Heart left ventricle (tissue), 16 donors: ENCODE data around the gene PRDM13. TPM values are rescaled to one million over a fixed set of nuclear protein-coding genes. Genes with fewer than 3 reads are reported as not detected.
"Not testable (repeated sequence)": the region's sequence is repeated elsewhere in the genome, so short reads cannot be mapped to it uniquely, and the experiment has no call there.

ENCODE experiments used
- ATAC-seq, 4 donors: fragments of 200-7000 bp; cut with Tn5 transposase; one replicate each; pipeline ENCODE4 v1.9.1; 2020 to 2022; ENCODE audit warnings: moderate library complexity in 4 of 4, mild to moderate bottlenecking in 3 of 4, moderate number of reproducible peaks in 1 of 4
- DNase-seq, 5 donors: peaks; one replicate each; pipeline ENCODE4 v3.0.0-alpha.2; 2020
- H3K27ac ChIP-seq, 12 donors: fragments of 200-600 bp; sonication (generic) in 4 of 12; one replicate each; pipeline versions ENCODE4 v1.5.0 to v1.8.0; 2016 to 2022; ENCODE audit warnings: mild to moderate bottlenecking in 2 of 12
- H3K27me3 ChIP-seq, 9 donors: fragments of 200-600 bp; sonication (generic) in 2 of 9; one replicate each; pipeline versions ENCODE4 v1.5.1 to v1.8.0; 2016 to 2022; ENCODE audit warnings: mild to moderate bottlenecking in 3 of 9
- H3K36me3 ChIP-seq, 9 donors: fragments of 200-600 bp; sonication (generic) in 2 of 9; one replicate each; pipeline versions ENCODE4 v1.5.0 to v1.8.0; 2018 to 2022; ENCODE audit warnings: mild to moderate bottlenecking in 2 of 9
- H3K4me1 ChIP-seq, 12 donors: fragments of 200-600 bp; sonication (generic) in 4 of 12; one replicate each; pipeline versions ENCODE4 v1.5.0 to v1.8.0; 2016 to 2022; ENCODE audit warnings: mild to moderate bottlenecking in 3 of 12
- H3K4me3 ChIP-seq, 12 donors: fragments of 200-600 bp; sonication (generic) in 4 of 12; one replicate each; pipeline versions ENCODE4 v1.5.0 to v1.8.0; 2017 to 2022; ENCODE audit warnings: mild to moderate bottlenecking in 9 of 12, moderate library complexity in 4 of 12
- H3K9me3 ChIP-seq, 12 donors: fragments of 200-600 bp; sonication (generic) in 4 of 12; one replicate each; pipeline versions ENCODE4 v1.5.0 to v1.8.0; 2016 to 2022; ENCODE audit warnings: mild to moderate bottlenecking in 1 of 12
- CTCF ChIP-seq, 12 donors: fragments of 200-600 bp; sonication (generic) in 4 of 12; IDR thresholded peaks; one replicate each; pipeline versions ENCODE4 v1.5.0 to v1.8.0; 2018 to 2022; ENCODE audit warnings: antibody characterized with exemption in 12 of 12, mild to moderate bottlenecking in 5 of 12
- POLR2A ChIP-seq, 2 donors: fragments of 450-650 bp; IDR thresholded peaks; one replicate each; pipeline ENCODE4 v1.6.1; 2017; ENCODE audit warnings: antibody characterized with exemption in 2 of 2, mild to moderate bottlenecking in 2 of 2, moderate library complexity in 2 of 2
- WGBS, 4 donors: extraction: QIAGEN DNeasy Blood & Tissue Kit in 2 of 4; methylation state at CpG; one replicate each; pipeline versions ENCODE4 v1.1.5 to v1.1.7; 2013 to 2018; 5-methylcytosine and 5-hydroxymethylcytosine counted together
- intact Hi-C, 10 donors: fragments of 100-400 bp; cut with DNase I; formaldehyde crosslinking; loops; one replicate each; pipeline versions ENCODE4 v1.11.1 to v1.14.2; 2022
- polyA plus RNA-seq, 2 donors: library from polyadenylated mRNA; stranded (reverse); fragments of 200-250 nt; gene quantifications; one replicate each; pipeline ENCODE4 v1.2.3, GENCODE V29; 2013
- total RNA-seq, 9 donors: library from RNA; depleted of rRNA in 2 of 9; stranded (reverse); fragments of >200 nt in 2 of 9; fragmentation: NEBNext Ultra II Directional in 3 of 9; extraction: Animal tissue kit (Norgen Biotek cat#: 25700) in 3 of 9; gene quantifications; one replicate each; pipeline versions ENCODE4 v1.1.0 to v1.2.4, GENCODE V29; 2016 to 2023
- donor health status: ischemic (EF 13 %, LVEDD 7.1; RV severe dilation, severe dysfunction).
- donor health status: healthy with polysubstance abuse.
- donor health status: DM: no; HTN: yes; CAD: no.
- donor health status: DM: no; HTN: no; CAD: no.
- donor health status: ischemic (EF 25% LVEDD 6.9; RV normal size, moderate dysfunction).
- donor health status: ischemic (EF 25% LVEDD 5.7; RV mildly dilated, moderate dysfunction).
- donor health status: healthy.
- donor health status: DM: yes; HTN: yes; CAD: no.
- donor health status: ischemic (EF 35%, LVEDD 5.7; RV mildly dilated, moderate dysfunction).
- donor health status: nonischemic (EF 11% LVEDD 7.7; RV severe dilation, severe dysfunction).
- donor health status: DM: yes; HTN: yes; CAD: no.
- donor health status: PGD.
- donor health status: ischemic (EF 29% LVEDD 5.4; RV normal size, mild dysfunction).
- donor health status: nonischemic (EF 23%, LVEDD 6.1; RV moderate dilation, normal function).

The PRDM13 gene
- total and polyA plus RNA-seq, 11 donors: not detected

- H3K27me3 ChIP-seq: peaks cover 69 to 100% (median 99%) of the 10 kb centered on the region in 9 donors
- peaks cover 8 to 31% (median 15%) of the 10 kb centered on the region in 12 donors for H3K4me1 ChIP-seq
- H3K4me3 ChIP-seq: peak overlapping the region; percentile 12 to 57 (median 46)
- TF ChIP-seq POLR2A (IDR thresholded peaks at IDR 0.05) (no peak), CTCF (IDR thresholded peaks at IDR 0.05) (no peak)
- H3K9me3 ChIP-seq: no peaks in the 10 kb centered on the region
- H3K36me3 ChIP-seq: no peaks in the 10 kb centered on the region
- H3K27ac ChIP-seq: no peak overlapping the region
- intact Hi-C loops: loop anchor here in 1 of 10 donors (10.0 kb wide), 1 partner anchor 150 kb away; no protein-coding TSS in a partner anchor
- WGBS, 4 donors: 3 to 7% (median 4%) methylated on average over 34 to 55 of the region's 55 CpGs
- DNase-seq (peak in 1 of 5 donors; percentile 60), ATAC-seq (no peak)
Measured at GRCh38 chr6:99614430-99615186, 8.0 kb downstream of the PRDM13 start.

- 28 to 62% (median 53%) methylated on average over 2 of the region's 2 CpGs for WGBS, 4 donors
- ATAC-seq (no peak), DNase-seq (no peak)
- Histone ChIP-seq H3K4me1 (peaks cover 8 to 31% (median 15%) of the 10 kb centered on the region in 12 donors), H3K27ac (no peak overlapping the region), H3K4me3 (no peak overlapping the region), H3K9me3 (no peaks in the 10 kb centered on the region), H3K36me3 (no peaks in the 10 kb centered on the region), H3K27me3 (peaks cover 59 to 100% (median 98%) of the 10 kb centered on the region in 9 donors)
- TF ChIP-seq POLR2A (IDR thresholded peaks at IDR 0.05) (no peak), CTCF (IDR thresholded peaks at IDR 0.05) (no peak)
- intact Hi-C loops: loop anchor here in 1 of 10 donors (10.0 kb wide), 1 partner anchor 152 kb away; no protein-coding TSS in a partner anchor
Measured at GRCh38 chr6:99617131-99617530, 10.5 kb downstream of the PRDM13 start.

GRCh38 chr6:99618649-99619408 is 12.2 kb downstream of the PRDM13 start:
- H3K36me3 ChIP-seq: no peaks in the 10 kb centered on the region
- H3K4me1 ChIP-seq: peaks cover 7 to 19% (median 8%) of the 10 kb centered on the region in 12 donors
- intact Hi-C loops: loop anchor here in 1 of 10 donors (10.0 kb wide), 1 partner anchor 154 kb away; no protein-coding TSS in a partner anchor
- H3K27ac ChIP-seq: no peak overlapping the region
- H3K9me3 ChIP-seq: no peaks in the 10 kb centered on the region
- 3 to 8% (median 6%) methylated on average over 45 to 65 of the region's 65 CpGs for WGBS, 4 donors
- DNase-seq: no peak
- H3K27me3 ChIP-seq: peaks cover 42 to 100% (median 82%) of the 10 kb centered on the region in 9 donors
- no peak for TF ChIP-seq CTCF (IDR thresholded peaks at IDR 0.05)
- TF ChIP-seq POLR2A (IDR thresholded peaks at IDR 0.05): no peak
- ATAC-seq: no peak
- H3K4me3 ChIP-seq: no peak overlapping the region

GRCh38 chr6:99619409-99619762 is 12.8 kb downstream of the PRDM13 start:
- intact Hi-C loops: loop anchor here in 1 of 10 donors (10.0 kb wide), 1 partner anchor 155 kb away; no protein-coding TSS in a partner anchor
- no peaks in the 10 kb centered on the region for H3K9me3 ChIP-seq
- ATAC-seq: no peak
- WGBS, 4 donors: 16 to 22% (median 21%) methylated on average over 5 of the region's 5 CpGs
- no peak overlapping the region for H3K27ac ChIP-seq
- H3K4me1 ChIP-seq: peaks cover 1 to 13% (median 3%) of the 10 kb centered on the region in 12 donors
- peaks cover 36 to 100% (median 82%) of the 10 kb centered on the region in 9 donors for H3K27me3 ChIP-seq
- no peaks in the 10 kb centered on the region for H3K36me3 ChIP-seq
- H3K4me3 ChIP-seq: no peak overlapping the region
- DNase-seq: no peak
- TF ChIP-seq POLR2A (IDR thresholded peaks at IDR 0.05) (no peak), CTCF (IDR thresholded peaks at IDR 0.05) (no peak)

GRCh38 chr6:99622044-99622443 is 15.4 kb downstream of the PRDM13 start:
- 82 to 90% (median 84%) methylated on average over 2 of the region's 2 CpGs for WGBS, 4 donors
- H3K27ac ChIP-seq, H3K9me3 ChIP-seq, ATAC-seq, DNase-seq, intact Hi-C loops, H3K4me1 ChIP-seq, H3K36me3 ChIP-seq, H3K4me3 ChIP-seq: not testable (repeated sequence)
- peaks cover 24 to 81% (median 56%) of the 10 kb centered on the region in 9 donors for H3K27me3 ChIP-seq
